HepG2 (cell line): ENCODE results near the gene CUL9. TPM values are rescaled to one million over a fixed set of nuclear protein-coding genes. Genes with fewer than 3 reads are reported as not detected.
A peak's percentile ranks its signal among the peaks of the same experiment; 100 is the strongest.

Experiments
- GPN1 ChIP-seq: sonication (generic); formaldehyde crosslinking; IDR thresholded peaks from 2 replicates; pipeline ENCODE4 v1.5.1; 2020; ENCODE audit warnings: missing genetic modification reagents, borderline replicate concordance
- GTF3A ChIP-seq: sonication (generic); formaldehyde crosslinking; conservative IDR thresholded peaks from 2 replicates; pipeline ENCODE4 v1.4.0; 2020; ENCODE audit warnings: mild to moderate bottlenecking, missing genetic modification reagents
- MED8 ChIP-seq: sonication (generic); formaldehyde crosslinking; IDR thresholded peaks from 2 replicates; pipeline ENCODE4 v1.8.1; 2023; ENCODE audit warnings: mild to moderate bottlenecking, missing genetic modification reagents; ENCODE audit not compliant: insufficient replicate concordance
- MTA3 ChIP-seq: sonication (generic); formaldehyde crosslinking; IDR thresholded peaks from 2 replicates; pipeline ENCODE4 v1.4.0; 2020; ENCODE audit warnings: missing genetic modification reagents
- MYC ChIP-seq: sonication (generic); formaldehyde crosslinking; IDR thresholded peaks from 2 replicates; pipeline ENCODE4 v1.9.0; 2021; ENCODE audit warnings: missing genetic modification reagents, borderline replicate concordance
- NFYC ChIP-seq: IDR thresholded peaks from 2 replicates; pipeline ENCODE4 v1.6.1; 2016; ENCODE audit warnings: missing genetic modification reagents, missing compliant biosample characterization
- RARG ChIP-seq: sonication (generic); formaldehyde crosslinking; IDR thresholded peaks from 2 replicates; pipeline ENCODE4 v1.4.0; 2020; ENCODE audit warnings: low read depth, mild to moderate bottlenecking, missing genetic modification reagents
- TSC22D2 ChIP-seq: sonication (generic); formaldehyde crosslinking; IDR thresholded peaks from 2 replicates; pipeline ENCODE4 v1.5.1; 2020; ENCODE audit warnings: missing genetic modification reagents, mild to moderate bottlenecking, borderline replicate concordance
- ZNF563 ChIP-seq: sonication (generic); formaldehyde crosslinking; IDR thresholded peaks from 2 replicates; pipeline ENCODE4 v1.8.0; 2022; ENCODE audit warnings: mild to moderate bottlenecking, moderate library complexity, missing genetic modification reagents
- ZSCAN20 ChIP-seq: sonication (generic); formaldehyde crosslinking; IDR thresholded peaks from 2 replicates; pipeline ENCODE4 v1.4.0; 2020; ENCODE audit warnings: missing genetic modification reagents, mild to moderate bottlenecking, borderline replicate concordance
- ZSCAN30 ChIP-seq: sonication (generic); formaldehyde crosslinking; IDR thresholded peaks from 2 replicates; pipeline ENCODE4 v1.5.0; 2020; ENCODE audit warnings: mild to moderate bottlenecking, missing genetic modification reagents
- polyA plus RNA-seq, 8 experiments: library from polyadenylated mRNA; depleted of rRNA in 3 of 8; stranded (reverse) in 7 of 8; unstranded in 1 of 8; fragments of >200 nt; fragmentation: Illumina TruSeq in 4 of 8; extraction: Trizol in 4 of 8; gene quantifications; 2 replicates each; pipeline versions ENCODE4 v1.2.1 to v1.2.3, GENCODE V29; 2011 to 2016; ENCODE audit warnings: low read depth in 4 of 8, missing spikeins in 1 of 8, mixed read lengths in 1 of 8; ENCODE audit not compliant: insufficient read depth in 1 of 8
- total RNA-seq, 5 experiments: library from RNA; depleted of rRNA; stranded (reverse); fragments of >200 nt; fragmentation: Illumina TruSeq; extraction: Trizol; gene quantifications; 2 replicates each; pipeline ENCODE4 v1.2.3, GENCODE V29; 2016; ENCODE audit warnings: low read depth in 1 of 5
- TF ChIP-seq, protein P1 (sequence below): sonication (generic); formaldehyde crosslinking; IDR thresholded peaks from 2 replicates; pipeline ENCODE4 v1.5.1; 2020; ENCODE audit warnings: mild to moderate bottlenecking, missing genetic modification reagents, moderate library complexity
- TF ChIP-seq, protein P2 (sequence below): sonication (generic); formaldehyde crosslinking; IDR thresholded peaks from 2 replicates; pipeline ENCODE4 v1.4.0; 2020; ENCODE audit warnings: missing genetic modification reagents
- TF ChIP-seq, protein P3 (sequence below): sonication (generic); formaldehyde crosslinking; IDR thresholded peaks from 2 replicates; pipeline ENCODE4 v1.4.0; 2020; ENCODE audit warnings: missing genetic modification reagents
- TF ChIP-seq, protein P4 (sequence below): sonication (generic); formaldehyde crosslinking; IDR thresholded peaks from 2 replicates; pipeline ENCODE4 v1.9.0; 2021; ENCODE audit warnings: missing genetic modification reagents, borderline replicate concordance
- TF ChIP-seq, protein P5 (sequence below): fragments of 450-650 bp; IDR thresholded peaks from 2 replicates; pipeline ENCODE4 v1.6.1; 2017
- TF ChIP-seq, protein P6 (sequence below): sonication (generic); formaldehyde crosslinking; IDR thresholded peaks from 2 replicates; pipeline ENCODE4 v1.5.0; 2020; ENCODE audit warnings: missing genetic modification reagents, mild to moderate bottlenecking, borderline replicate concordance

Gene CUL9
- total and polyA plus RNA-seq, 2 of the 13 experiments (the other 11 are each of a cell fraction or from before 2014, with no cell fraction given), result 11.4 to 13.7 TPM

DNA sequence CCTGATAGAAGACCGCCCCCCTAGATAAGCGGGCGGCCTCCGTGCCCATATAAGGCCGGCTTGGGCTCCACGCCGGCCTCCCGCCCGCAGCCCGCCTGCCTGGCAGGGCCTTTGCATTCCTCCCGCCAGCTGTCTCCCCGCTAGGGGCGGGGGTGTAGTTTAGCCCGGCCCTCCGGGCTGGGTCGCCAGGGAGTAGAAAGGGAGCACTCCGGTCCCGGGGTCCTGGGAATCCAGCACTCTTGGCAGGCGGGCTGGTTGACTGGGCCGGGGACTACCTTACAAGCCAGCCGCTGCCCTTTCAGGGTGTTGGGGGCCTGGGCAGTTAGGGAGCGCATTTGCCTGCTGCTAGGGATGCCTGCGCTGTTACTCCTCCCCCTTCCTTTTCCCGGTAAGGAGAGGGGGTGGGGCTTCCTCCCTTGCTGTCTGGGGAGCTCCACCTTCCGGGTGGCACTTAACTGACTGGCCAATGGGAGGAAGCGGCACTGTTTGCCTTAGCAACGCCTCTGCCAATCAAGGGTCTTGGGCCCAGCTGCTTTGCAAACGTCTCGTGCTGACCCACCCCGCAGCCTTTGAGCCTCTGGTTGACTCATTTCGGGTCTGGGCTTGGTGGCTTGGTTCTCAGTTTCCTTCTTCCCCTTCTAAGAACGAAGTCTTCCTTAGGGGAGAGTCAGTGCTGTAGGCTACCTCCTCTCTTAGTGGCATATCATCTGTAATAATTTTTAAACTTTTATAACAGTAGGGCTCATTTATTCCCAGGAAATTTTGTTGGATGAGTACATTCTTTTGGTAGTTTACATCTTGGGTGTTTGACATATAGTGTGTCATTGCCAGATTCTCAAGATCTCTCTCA, 7.5 kb upstream of the CUL9 start (continued):
- TF ChIP-seq NFYC (CRISPR knock-in tag), result peak; percentile 99
- TF ChIP-seq, protein P1, sequence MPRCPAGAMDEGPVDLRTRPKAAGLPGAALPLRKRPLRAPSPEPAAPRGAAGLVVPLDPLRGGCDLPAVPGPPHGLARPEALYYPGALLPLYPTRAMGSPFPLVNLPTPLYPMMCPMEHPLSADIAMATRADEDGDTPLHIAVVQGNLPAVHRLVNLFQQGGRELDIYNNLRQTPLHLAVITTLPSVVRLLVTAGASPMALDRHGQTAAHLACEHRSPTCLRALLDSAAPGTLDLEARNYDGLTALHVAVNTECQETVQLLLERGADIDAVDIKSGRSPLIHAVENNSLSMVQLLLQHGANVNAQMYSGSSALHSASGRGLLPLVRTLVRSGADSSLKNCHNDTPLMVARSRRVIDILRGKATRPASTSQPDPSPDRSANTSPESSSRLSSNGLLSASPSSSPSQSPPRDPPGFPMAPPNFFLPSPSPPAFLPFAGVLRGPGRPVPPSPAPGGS (CRISPR knock-in tag), result no peak
- TF ChIP-seq MED8, result no peak
- TF ChIP-seq TSC22D2, result no peak
- TF ChIP-seq, protein P2, sequence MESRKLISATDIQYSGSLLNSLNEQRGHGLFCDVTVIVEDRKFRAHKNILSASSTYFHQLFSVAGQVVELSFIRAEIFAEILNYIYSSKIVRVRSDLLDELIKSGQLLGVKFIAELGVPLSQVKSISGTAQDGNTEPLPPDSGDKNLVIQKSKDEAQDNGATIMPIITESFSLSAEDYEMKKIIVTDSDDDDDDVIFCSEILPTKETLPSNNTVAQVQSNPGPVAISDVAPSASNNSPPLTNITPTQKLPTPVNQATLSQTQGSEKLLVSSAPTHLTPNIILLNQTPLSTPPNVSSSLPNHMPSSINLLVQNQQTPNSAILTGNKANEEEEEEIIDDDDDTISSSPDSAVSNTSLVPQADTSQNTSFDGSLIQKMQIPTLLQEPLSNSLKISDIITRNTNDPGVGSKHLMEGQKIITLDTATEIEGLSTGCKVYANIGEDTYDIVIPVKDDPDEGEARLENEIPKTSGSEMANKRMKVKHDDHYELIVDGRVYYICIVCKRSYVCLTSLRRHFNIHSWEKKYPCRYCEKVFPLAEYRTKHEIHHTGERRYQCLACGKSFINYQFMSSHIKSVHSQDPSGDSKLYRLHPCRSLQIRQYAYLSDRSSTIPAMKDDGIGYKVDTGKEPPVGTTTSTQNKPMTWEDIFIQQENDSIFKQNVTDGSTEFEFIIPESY, result 0 out of 2 replicates have a peak, but pooled peaks have one; percentile 31
- TF ChIP-seq, protein P3, sequence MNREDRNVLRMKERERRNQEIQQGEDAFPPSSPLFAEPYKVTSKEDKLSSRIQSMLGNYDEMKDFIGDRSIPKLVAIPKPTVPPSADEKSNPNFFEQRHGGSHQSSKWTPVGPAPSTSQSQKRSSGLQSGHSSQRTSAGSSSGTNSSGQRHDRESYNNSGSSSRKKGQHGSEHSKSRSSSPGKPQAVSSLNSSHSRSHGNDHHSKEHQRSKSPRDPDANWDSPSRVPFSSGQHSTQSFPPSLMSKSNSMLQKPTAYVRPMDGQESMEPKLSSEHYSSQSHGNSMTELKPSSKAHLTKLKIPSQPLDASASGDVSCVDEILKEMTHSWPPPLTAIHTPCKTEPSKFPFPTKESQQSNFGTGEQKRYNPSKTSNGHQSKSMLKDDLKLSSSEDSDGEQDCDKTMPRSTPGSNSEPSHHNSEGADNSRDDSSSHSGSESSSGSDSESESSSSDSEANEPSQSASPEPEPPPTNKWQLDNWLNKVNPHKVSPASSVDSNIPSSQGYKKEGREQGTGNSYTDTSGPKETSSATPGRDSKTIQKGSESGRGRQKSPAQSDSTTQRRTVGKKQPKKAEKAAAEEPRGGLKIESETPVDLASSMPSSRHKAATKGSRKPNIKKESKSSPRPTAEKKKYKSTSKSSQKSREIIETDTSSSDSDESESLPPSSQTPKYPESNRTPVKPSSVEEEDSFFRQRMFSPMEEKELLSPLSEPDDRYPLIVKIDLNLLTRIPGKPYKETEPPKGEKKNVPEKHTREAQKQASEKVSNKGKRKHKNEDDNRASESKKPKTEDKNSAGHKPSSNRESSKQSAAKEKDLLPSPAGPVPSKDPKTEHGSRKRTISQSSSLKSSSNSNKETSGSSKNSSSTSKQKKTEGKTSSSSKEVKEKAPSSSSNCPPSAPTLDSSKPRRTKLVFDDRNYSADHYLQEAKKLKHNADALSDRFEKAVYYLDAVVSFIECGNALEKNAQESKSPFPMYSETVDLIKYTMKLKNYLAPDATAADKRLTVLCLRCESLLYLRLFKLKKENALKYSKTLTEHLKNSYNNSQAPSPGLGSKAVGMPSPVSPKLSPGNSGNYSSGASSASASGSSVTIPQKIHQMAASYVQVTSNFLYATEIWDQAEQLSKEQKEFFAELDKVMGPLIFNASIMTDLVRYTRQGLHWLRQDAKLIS, result no peak
- no peak for TF ChIP-seq ZSCAN20 (CRISPR knock-in tag)
- TF ChIP-seq, protein P4, sequence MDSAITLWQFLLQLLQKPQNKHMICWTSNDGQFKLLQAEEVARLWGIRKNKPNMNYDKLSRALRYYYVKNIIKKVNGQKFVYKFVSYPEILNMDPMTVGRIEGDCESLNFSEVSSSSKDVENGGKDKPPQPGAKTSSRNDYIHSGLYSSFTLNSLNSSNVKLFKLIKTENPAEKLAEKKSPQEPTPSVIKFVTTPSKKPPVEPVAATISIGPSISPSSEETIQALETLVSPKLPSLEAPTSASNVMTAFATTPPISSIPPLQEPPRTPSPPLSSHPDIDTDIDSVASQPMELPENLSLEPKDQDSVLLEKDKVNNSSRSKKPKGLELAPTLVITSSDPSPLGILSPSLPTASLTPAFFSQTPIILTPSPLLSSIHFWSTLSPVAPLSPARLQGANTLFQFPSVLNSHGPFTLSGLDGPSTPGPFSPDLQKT (CRISPR knock-in tag), result peak; percentile 46; the same call in 1 of the 2 replicates
- TF ChIP-seq MYC (CRISPR knock-in tag), result no peak
- TF ChIP-seq ZSCAN30 (CRISPR knock-in tag), result no peak
- no peak for TF ChIP-seq GPN1 (CRISPR knock-in tag)
- TF ChIP-seq, protein P5, sequence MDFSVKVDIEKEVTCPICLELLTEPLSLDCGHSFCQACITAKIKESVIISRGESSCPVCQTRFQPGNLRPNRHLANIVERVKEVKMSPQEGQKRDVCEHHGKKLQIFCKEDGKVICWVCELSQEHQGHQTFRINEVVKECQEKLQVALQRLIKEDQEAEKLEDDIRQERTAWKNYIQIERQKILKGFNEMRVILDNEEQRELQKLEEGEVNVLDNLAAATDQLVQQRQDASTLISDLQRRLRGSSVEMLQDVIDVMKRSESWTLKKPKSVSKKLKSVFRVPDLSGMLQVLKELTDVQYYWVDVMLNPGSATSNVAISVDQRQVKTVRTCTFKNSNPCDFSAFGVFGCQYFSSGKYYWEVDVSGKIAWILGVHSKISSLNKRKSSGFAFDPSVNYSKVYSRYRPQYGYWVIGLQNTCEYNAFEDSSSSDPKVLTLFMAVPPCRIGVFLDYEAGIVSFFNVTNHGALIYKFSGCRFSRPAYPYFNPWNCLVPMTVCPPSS, result no peak
- no peak for TF ChIP-seq MTA3 (CRISPR knock-in tag)
- no peak for TF ChIP-seq GTF3A
- TF ChIP-seq, protein P6, sequence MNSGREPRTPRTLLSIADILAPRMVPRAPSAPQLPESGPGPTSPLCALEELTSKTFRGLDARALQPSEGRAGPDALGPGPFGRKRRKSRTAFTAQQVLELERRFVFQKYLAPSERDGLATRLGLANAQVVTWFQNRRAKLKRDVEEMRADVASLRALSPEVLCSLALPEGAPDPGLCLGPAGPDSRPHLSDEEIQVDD (CRISPR knock-in tag), result no peak
- TF ChIP-seq ZNF563 (CRISPR knock-in tag), result peak; percentile 35; the same call in 1 of the 2 replicates
- no peak for TF ChIP-seq RARG (CRISPR knock-in tag)
